ENCODE measurements around the gene NEUROG3. TPM values are rescaled to one million over a fixed set of nuclear protein-coding genes. Genes with fewer than 3 reads are reported as not detected.
A peak's percentile ranks its signal among the peaks of the same experiment; 100 is the strongest.

The NEUROG3 gene
- total and polyA plus RNA-seq, 8 donors: not detected

GRCh38 chr10:69614130-69614529 is 40.9 kb upstream of the NEUROG3 start:
- TF ChIP-seq CTCF (IDR thresholded peaks at IDR 0.05) (no peak), POLR2A (IDR thresholded peaks at IDR 0.05) (no peak), EP300 (IDR thresholded peaks at IDR 0.05) (no peak), POLR2AphosphoS5 (IDR thresholded peaks at IDR 0.05) (no peak)
- no peak for DNase-seq
- Histone ChIP-seq H3K4me3 (no peak overlapping the region), H3K36me3 (no peaks in the 10 kb centered on the region), H3K9me3 (peaks cover 0 to 15% (median 6%) of the 10 kb centered on the region in 4 donors), H3K4me1 (no peaks in the 10 kb centered on the region), H3K27ac (no peak overlapping the region), H3K27me3 (peaks cover 0 to 5% (median 0%) of the 10 kb centered on the region in 3 donors)
- intact Hi-C loops (cut with DNase I; ENCODE audit: low total_unique reads): no loop called here
- 85 to 100% (median 91%) methylated on average over 1 of the region's 1 CpG for WGBS, 5 donors

- intact Hi-C loops (cut with DNase I; ENCODE audit: low total_unique reads): no loop called here
These were observed 39.5 kb upstream of the NEUROG3 start for GRCh38 chr10:69612760-69613159.

GRCh38 chr10:69609077-69609476 is 35.9 kb upstream of the NEUROG3 start:
- Histone ChIP-seq H3K4me1 (no peaks in the 10 kb centered on the region), H3K36me3 (no peaks in the 10 kb centered on the region), H3K4me3 (no peak overlapping the region), H3K9me3 (peaks cover 0 to 17% (median 15%) of the 10 kb centered on the region in 4 donors), H3K27me3 (peaks cover 0 to 15% (median 0%) of the 10 kb centered on the region in 3 donors), H3K27ac (no peak overlapping the region)
- intact Hi-C loops (cut with DNase I; ENCODE audit: low total_unique reads): no loop called here
- no peak for TF ChIP-seq CTCF (IDR thresholded peaks at IDR 0.05)
- no peak for TF ChIP-seq POLR2AphosphoS5 (IDR thresholded peaks at IDR 0.05)
- no peak for DNase-seq
- 53 to 93% (median 90%) methylated on average over 1 of the region's 1 CpG for WGBS, 5 donors

More at GRCh38 chr10:69612760-69613159, 39.5 kb upstream of the NEUROG3 start:
- Histone ChIP-seq H3K27me3 (no peaks in the 10 kb centered on the region), H3K4me1 (no peaks in the 10 kb centered on the region), H3K27ac (no peak overlapping the region), H3K9me3 (peaks cover 0 to 17% (median 15%) of the 10 kb centered on the region in 4 donors), H3K36me3 (no peaks in the 10 kb centered on the region), H3K4me3 (no peak overlapping the region)
- peak in 1 of 2 donors; percentile 35 for DNase-seq
- no peak for TF ChIP-seq CTCF (IDR thresholded peaks at IDR 0.05)

- intact Hi-C loops (cut with DNase I; ENCODE audit: low total_unique reads): no loop called here
- peaks cover 0 to 11% (median 0%) of the 10 kb centered on the region in 4 donors for H3K9me3 ChIP-seq
- WGBS, 5 donors: 62 to 74% (median 71%) methylated on average over 5 of the region's 5 CpGs
- TF ChIP-seq CTCF (IDR thresholded peaks at IDR 0.05): no peak
- no peak for TF ChIP-seq EP300 (IDR thresholded peaks at IDR 0.05)
- TF ChIP-seq POLR2A (IDR thresholded peaks at IDR 0.05): no peak
- TF ChIP-seq POLR2AphosphoS5 (IDR thresholded peaks at IDR 0.05): no peak
- no peak overlapping the region for H3K27ac ChIP-seq
- H3K36me3 ChIP-seq: no peaks in the 10 kb centered on the region
- H3K4me3 ChIP-seq: no peak overlapping the region
- no peaks in the 10 kb centered on the region for H3K4me1 ChIP-seq
- DNase-seq: no peak
- H3K27me3 ChIP-seq: peaks cover 0 to 51% (median 0%) of the 10 kb centered on the region in 3 donors
These were observed 27.6 kb upstream of the NEUROG3 start for GRCh38 chr10:69600761-69601330.

All from stomach (tissue), 9 donors.